OCI-LY7 (cell line): ENCODE measurements around the gene RNF222. TPM values are rescaled to one million over a fixed set of nuclear protein-coding genes. Genes with fewer than 3 reads are reported as not detected.

ENCODE experiments used
- BruUV-seq: library from RNA; stranded (reverse); fragments of 400-500 nt; replicated peaks from 2 replicates; lab custom pipeline; 2021; lab: Mats Ljungman, UMichigan
- CTCF ChIA-PET: fragments of 300-600 bp; sonication (Branson Sonifier 250); formaldehyde crosslinking; loops from one replicate; lab custom pipeline; 2022; ENCODE audit warnings: antibody characterized with exemption; ENCODE audit not compliant: unreplicated experiment; lab: Charles Lee
- POLR2A ChIA-PET: fragments of 300-600 bp; sonication (Branson Sonifier 250); formaldehyde crosslinking; loops from one replicate; lab custom pipeline; 2022; ENCODE audit warnings: antibody characterized with exemption; lab: Charles Lee
- DNase-seq: peaks from one replicate; pipeline ENCODE4 v3.0.0-alpha.2; 2015; ENCODE audit warnings: low spot score
- H2AFZ ChIP-seq: fragments of 200-600 bp; sonication (generic), shearing (Covaris generic); 2 replicates; pipeline ENCODE4 v1.6.1; 2014; ENCODE audit warnings: mild to moderate bottlenecking, antibody characterized with exemption, low read length, moderate library complexity
- H3K27ac ChIP-seq: fragments of 200-600 bp; sonication (generic); 2 replicates; pipeline ENCODE4 v1.5.1; 2014; ENCODE audit warnings: mixed run types, low read depth, mild to moderate bottlenecking, moderate library complexity, low read length, inconsistent platforms; ENCODE audit not compliant: poor library complexity, severe bottlenecking
- H3K36me3 ChIP-seq: fragments of 200-600 bp; sonication (generic); 2 replicates; pipeline ENCODE4 v1.6.1; 2014; ENCODE audit warnings: mild to moderate bottlenecking, antibody characterized with exemption, low read length, moderate library complexity, mixed read lengths; ENCODE audit not compliant: insufficient read depth
- H3K4me1 ChIP-seq: fragments of 200-600 bp; sonication (generic); 2 replicates; pipeline ENCODE4 v1.5.1; 2014; ENCODE audit warnings: mild to moderate bottlenecking, low read length; ENCODE audit not compliant: insufficient read depth, poor library complexity, severe bottlenecking
- H3K4me2 ChIP-seq: fragments of 200-600 bp; sonication (generic); 2 replicates; pipeline ENCODE4 v1.6.1; 2014; ENCODE audit warnings: mild to moderate bottlenecking, low read length
- H3K4me3 ChIP-seq: fragments of 200-600 bp; sonication (generic); 2 replicates; pipeline ENCODE4 v1.5.1; 2014; ENCODE audit warnings: mild to moderate bottlenecking, low read depth, low read length; ENCODE audit not compliant: poor library complexity, severe bottlenecking
- H3K79me2 ChIP-seq: fragments of 200-600 bp; sonication (generic); 2 replicates; pipeline ENCODE4 v1.6.1; 2016; ENCODE audit warnings: low read depth, mild to moderate bottlenecking, low read length, moderate library complexity, mixed read lengths; ENCODE audit not compliant: insufficient read depth
- H3K9me2 ChIP-seq: fragments of 200-600 bp; sonication (generic); 2 replicates; pipeline ENCODE4 v1.6.1; 2016; ENCODE audit warnings: mild to moderate bottlenecking, low read length, mixed read lengths; ENCODE audit not compliant: insufficient read depth
- H3K9me3 ChIP-seq: fragments of 200-600 bp; sonication (generic); 2 replicates; pipeline ENCODE4 v1.6.1; 2014; ENCODE audit warnings: mild to moderate bottlenecking, mixed run types, low read length, mixed read lengths
- H4K20me1 ChIP-seq: fragments of 200-600 bp; sonication (generic); 2 replicates; pipeline ENCODE4 v1.6.1; 2014; ENCODE audit warnings: mild to moderate bottlenecking, antibody characterized with exemption, low read length, moderate library complexity, mixed read lengths; ENCODE audit not compliant: insufficient read depth
- CTCF ChIP-seq: fragments of 200-600 bp; sonication (generic); conservative IDR thresholded peaks from 2 replicates; pipeline ENCODE4 v1.5.1; 2014; ENCODE audit warnings: mild to moderate bottlenecking, antibody characterized with exemption, low read length, moderate library complexity, mixed read lengths
- EZH2phosphoT487 ChIP-seq: fragments of 200-600 bp; sonication (generic); IDR thresholded peaks from 2 replicates; pipeline ENCODE4 v1.6.1; 2018; ENCODE audit warnings: low read depth, borderline replicate concordance, mild to moderate bottlenecking, mixed run types, antibody characterized with exemption, low read length, moderate library complexity, mixed read lengths
- intact Hi-C: fragments of 100-400 bp; cut with micrococcal nuclease; formaldehyde crosslinking; loops from one replicate; pipeline ENCODE4 v1.10.0; 2022; ENCODE audit not compliant: unreplicated experiment
- total RNA-seq, 2 experiments: library from RNA; depleted of rRNA in 1 of 2; stranded (reverse); fragments of >200 nt in 1 of 2; shearing (Covaris generic) in 1 of 2; gene quantifications; 2 replicates each; pipeline ENCODE4 v1.2.3, GENCODE V29; 2014 to 2022

RNF222 gene
- total RNA-seq, 2 experiments from 2014 or later, result 0.06 to 0.15 TPM

GRCh38 chr17:8377422-8377821, 20.2 kb downstream of the RNF222 start:
- Histone ChIP-seq H3K79me2 (peaks cover 43% of the 10 kb centered on the region), H3K27ac (peak overlapping the region; percentile 76), H3K9me2 (no peaks in the 10 kb centered on the region), H3K36me3 (peaks cover 75% of the 10 kb centered on the region), H2AFZ (no peak overlapping the region), H3K9me3 (no peaks in the 10 kb centered on the region), H3K4me3 (no peak overlapping the region), H3K4me2 (peak overlapping the region; percentile 95), H4K20me1 (peaks cover 27% of the 10 kb centered on the region), H3K4me1 (peaks cover 59% of the 10 kb centered on the region)
- TF ChIP-seq CTCF (no peak), EZH2phosphoT487 (no peak)
- intact Hi-C loops, result loop anchor here (5.0 kb wide), 1 partner anchor 690 kb away; the partner anchor contains the start of genes TP53 and WRAP53
- no TSS peak for BruUV-seq
- ChIA-PET CTCF (interaction anchor here (0.8 to 1.1 kb wide), 2 partner anchors 17 to 76 kb away, joined by 3 read pairs; no protein-coding TSS in a partner anchor), POLR2A (interaction anchor here (0.8 to 1.3 kb wide), 2 partner anchors 18 to 33 kb away, joined by 3 read pairs; no protein-coding TSS in a partner anchor)
- no peak for DNase-seq

GRCh38 chr17:8376271-8377067, 21.2 kb downstream of the RNF222 start, which contains the start of gene KRABD2:
KRABD2 (minus strand) TSS chr17:8376704.
- Histone ChIP-seq H2AFZ (peak within 1 kb of the TSS; percentile 59), H3K4me2 (peak within 1 kb of the TSS; percentile 95), H3K9me3 (no peaks in the 10 kb centered on the region), H3K36me3 (peaks cover 65% of the 10 kb centered on the region), H3K79me2 (peaks cover 33% of the 10 kb centered on the region), H3K4me1 (peaks cover 57% of the 10 kb centered on the region), H4K20me1 (peaks cover 20% of the 10 kb centered on the region), H3K27ac (peak within 1 kb of the TSS; percentile 76), H3K4me3 (peak within 1 kb of the TSS; percentile 72), H3K9me2 (no peaks in the 10 kb centered on the region)
- no TSS peak for BruUV-seq
- CTCF ChIA-PET, result interaction anchor here (0.8 to 1.1 kb wide), 2 partner anchors 16 to 75 kb away, joined by 3 read pairs; no protein-coding TSS in a partner anchor
- peak; percentile 73 for TF ChIP-seq CTCF
- no peak for TF ChIP-seq EZH2phosphoT487
- peak; percentile 91 for DNase-seq
- intact Hi-C loops, result loop anchor here (5.0 kb wide), 1 partner anchor 689 kb away; the partner anchor contains the start of genes TP53 and WRAP53
- POLR2A ChIA-PET, result interaction anchor here (0.7 to 1.3 kb wide), 3 partner anchors 17 to 59 kb away, joined by 3 to 4 read pairs (median 3); partner anchors contain the start of gene NDEL1
